Neural cell (in vitro differentiated cells): ENCODE measurements around the gene UBASH3A.

Experiments used
- CTCF ChIP-seq: fragments of 450-650 bp; IDR thresholded peaks from 2 replicates; pipeline ENCODE4 v1.5.1; 2014; ENCODE audit warnings: antibody characterized with exemption, mild to moderate bottlenecking, moderate library complexity; ENCODE audit not compliant: poor library complexity, severe bottlenecking
- EP300 ChIP-seq: fragments of 450-650 bp; conservative IDR thresholded peaks from 2 replicates; pipeline ENCODE4 v1.6.1; 2014; ENCODE audit warnings: antibody characterized with exemption, mild to moderate bottlenecking, moderate library complexity; ENCODE audit not compliant: poor library complexity, severe bottlenecking
- EZH2 ChIP-seq: fragments of 200-600, 300-800 bp; shearing (Covaris generic), sonication (generic); IDR thresholded peaks from 2 replicates; pipeline ENCODE4 v1.6.1; 2014; ENCODE audit warnings: antibody characterized with exemption, low read length, borderline replicate concordance, mild to moderate bottlenecking; ENCODE audit not compliant: insufficient read depth, poor library complexity, severe bottlenecking
- MXI1 ChIP-seq: fragments of 450-650 bp; conservative IDR thresholded peaks from 2 replicates; pipeline ENCODE4 v1.6.1; 2014; ENCODE audit warnings: antibody characterized with exemption, mild to moderate bottlenecking; ENCODE audit not compliant: poor library complexity, severe bottlenecking
- POLR2AphosphoS5 ChIP-seq: IDR thresholded peaks from 2 replicates; pipeline ENCODE4 v1.6.1; 2012
- RAD21 ChIP-seq: fragments of 450-650 bp; conservative IDR thresholded peaks from 2 replicates; pipeline ENCODE4 v1.6.1; 2014; ENCODE audit warnings: antibody characterized with exemption, mild to moderate bottlenecking, moderate library complexity
- REST ChIP-seq: IDR thresholded peaks from 2 replicates; pipeline ENCODE4 v1.6.1; 2012; ENCODE audit warnings: borderline replicate concordance
- SMC3 ChIP-seq: fragments of 450-650 bp; conservative IDR thresholded peaks from 2 replicates; pipeline ENCODE4 v1.6.1; 2014; ENCODE audit warnings: antibody characterized with exemption, mild to moderate bottlenecking, moderate library complexity; ENCODE audit not compliant: poor library complexity
- TAF1 ChIP-seq: IDR thresholded peaks from 2 replicates; pipeline ENCODE4 v1.6.1; 2012; ENCODE audit warnings: low read depth

GRCh38 chr21:42369821-42370220 lies 33.9 kb upstream of the UBASH3A start:
- no peak for TF ChIP-seq POLR2AphosphoS5
- no peak for TF ChIP-seq EP300
- no peak for TF ChIP-seq CTCF
- no peak for TF ChIP-seq EZH2
- TF ChIP-seq REST, result no peak
- TF ChIP-seq RAD21, result no peak
- no peak for TF ChIP-seq MXI1
- TF ChIP-seq TAF1, result no peak
- no peak for TF ChIP-seq SMC3
